Astrocyte of the spinal cord (primary cell): Measurements from ENCODE around the gene CCT5.
"Not testable (repeated sequence)": the region's sequence is repeated elsewhere in the genome, so short reads cannot be mapped to it uniquely, and the experiment has no call there.

Experiments used
- DNase-seq: peaks from one replicate; pipeline ENCODE4 v3.0.0; 2011; ENCODE audit warnings: low read depth, low spot score
- H3K4me3 ChIP-seq: 2 replicates; pipeline ENCODE4 v1.5.1; 2011; ENCODE audit warnings: low read depth, mild to moderate bottlenecking, low read length, moderate library complexity
- CTCF ChIP-seq: IDR thresholded peaks from 2 replicates; pipeline ENCODE4 v1.5.1; 2012; ENCODE audit warnings: low read depth, mild to moderate bottlenecking, low read length, inconsistent platforms
- in situ Hi-C: cut with HindIII; loops from 2 replicates; pipeline ENCODE4 v1.10.0; 2017; ENCODE audit warnings: low sequenced_read_pairs

The CCT5 gene

GRCh38 chr5:10272053-10272874, 22.2 kb downstream of the CCT5 start:
- no peak for TF ChIP-seq CTCF
- DNase-seq: no peak
- H3K4me3 ChIP-seq: no peak overlapping the region
- in situ Hi-C loops: no loop called here

DNA sequence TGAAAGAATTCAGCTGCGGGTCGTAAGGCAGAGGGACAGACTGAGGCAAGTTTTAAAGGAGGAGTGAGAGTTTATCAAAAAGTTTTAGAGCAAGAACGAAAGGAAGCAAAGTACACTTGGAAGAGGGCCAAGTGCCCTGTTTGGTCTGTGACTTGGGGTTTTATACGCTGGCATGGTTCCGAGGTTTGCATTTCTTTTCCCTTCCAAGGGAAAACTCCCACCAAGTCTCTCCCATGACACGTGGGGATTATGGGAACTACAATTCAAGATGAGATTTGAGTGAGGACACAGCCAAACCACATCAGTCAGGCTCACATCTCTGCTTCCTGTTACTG, 22.8 kb downstream of the CCT5 start:
- DNase-seq, in situ Hi-C loops, H3K4me3 ChIP-seq: not testable (repeated sequence)

- no peak for DNase-seq
- in situ Hi-C loops: no loop called here
- no peak for TF ChIP-seq CTCF
- H3K4me3 ChIP-seq: no peak overlapping the region
These were observed 25.4 kb downstream of the CCT5 start for GRCh38 chr5:10275460-10275859.

- in situ Hi-C loops: no loop called here
These were observed 25.9 kb downstream of the CCT5 start for GRCh38 chr5:10275991-10276390.

DNA sequence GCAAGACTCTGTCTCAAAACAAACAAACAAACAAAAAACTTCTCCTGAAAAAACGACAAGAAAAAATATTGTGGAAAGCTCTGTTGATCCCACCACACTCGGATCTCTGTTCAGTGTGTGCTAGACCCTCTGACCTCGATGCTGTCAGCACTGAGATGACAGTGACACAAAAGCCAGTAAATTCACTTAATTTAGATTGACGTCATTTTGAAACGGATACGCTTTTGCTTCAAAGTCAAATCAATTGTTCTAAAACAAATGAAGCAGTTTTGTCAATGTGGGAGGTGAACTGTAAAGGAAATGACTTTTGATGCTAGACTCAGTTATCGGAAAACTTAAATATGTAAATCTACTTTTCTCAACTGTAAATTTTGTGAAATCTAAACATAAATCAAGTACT, 26.6 kb downstream of the CCT5 start:
- in situ Hi-C loops: no loop called here
- no peak for TF ChIP-seq CTCF
- no peak for DNase-seq

More at GRCh38 chr5:10275991-10276390, 25.9 kb downstream of the CCT5 start:
- no peak for TF ChIP-seq CTCF
- no peak for DNase-seq
- H3K4me3 ChIP-seq: no peak overlapping the region

DNA sequence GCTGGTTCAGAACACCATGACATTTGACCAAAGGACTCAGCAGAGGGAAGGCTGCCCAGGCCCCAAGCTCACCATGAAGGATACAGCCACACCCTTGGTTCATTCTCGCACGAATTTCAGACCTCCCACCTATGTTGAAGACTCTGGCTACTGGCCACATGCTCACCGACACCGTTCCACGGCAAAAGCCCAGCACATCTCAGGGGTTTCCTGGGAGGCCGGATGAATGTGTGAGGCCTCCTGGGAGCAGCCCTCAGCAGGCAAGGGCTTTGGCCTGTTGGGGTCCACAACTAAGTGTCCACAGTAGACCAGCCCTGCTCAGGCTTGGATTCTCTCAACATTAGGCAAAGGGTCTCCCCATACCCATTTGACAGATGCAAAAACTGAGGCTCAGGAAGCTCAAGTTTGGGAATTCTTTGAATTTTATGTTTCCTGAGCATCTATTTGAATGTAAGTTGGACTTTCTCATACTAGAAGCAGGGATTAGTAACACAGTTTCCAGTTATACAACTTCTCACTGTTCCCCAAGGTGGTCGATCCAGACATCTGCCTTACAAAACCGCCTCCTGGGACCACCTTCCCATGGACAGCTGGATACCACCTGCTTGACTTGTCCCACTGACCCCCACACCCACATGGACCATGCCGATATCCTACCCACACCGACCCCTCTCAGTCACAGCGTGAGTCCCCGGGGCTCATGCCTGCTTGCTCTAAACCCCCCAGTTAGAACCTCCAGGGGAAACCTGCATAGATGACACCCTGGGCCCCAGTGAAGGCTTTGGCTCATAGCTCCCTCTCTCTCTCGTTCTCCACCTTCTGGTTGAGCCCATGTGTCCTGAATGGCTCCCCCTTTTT, 27.9 kb downstream of the CCT5 start:
- in situ Hi-C loops: no loop called here
- TF ChIP-seq CTCF: no peak
- H3K4me3 ChIP-seq: no peak overlapping the region
- no peak for DNase-seq

More for the DNA sequence above, 26.6 kb downstream of the CCT5 start:
- H3K4me3 ChIP-seq: no peak overlapping the region
